Measurements from ENCODE around the gene NIPSNAP3A.

Gene NIPSNAP3A

DNA sequence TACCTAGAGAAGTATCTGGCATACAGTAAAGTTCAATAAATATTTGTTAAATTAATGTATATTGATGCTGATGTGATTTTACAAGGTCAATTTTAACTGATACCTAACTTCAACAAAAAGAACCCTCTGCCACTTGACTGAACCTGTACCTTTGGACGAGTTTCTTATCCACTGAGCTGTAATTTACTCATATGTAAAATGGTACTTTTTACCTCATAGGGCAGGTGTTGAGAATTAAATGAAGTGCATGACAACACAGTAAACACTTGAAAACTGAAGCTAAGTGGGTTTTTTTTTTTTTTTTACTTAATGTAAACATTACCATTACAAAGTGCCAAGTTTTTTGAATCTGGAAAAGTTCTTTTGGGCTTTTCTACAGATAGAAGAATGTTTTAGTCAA, 31.9 kb downstream of the NIPSNAP3A start:
- H3K36me3 Mint-ChIP-seq (ENCODE audit: insufficient read depth), result no peaks in the 10 kb centered on the region
- no peak overlapping the region for H3K4me3 Mint-ChIP-seq
- ATAC-seq (replicated peaks), result no peak
- no peak for DNase-seq
- no peaks in the 10 kb centered on the region for H3K9me3 Mint-ChIP-seq
- H3K27ac Mint-ChIP-seq, result no peak overlapping the region
- H3K27me3 Mint-ChIP-seq, result peaks cover 0 to 13% of the 10 kb centered on the region in 2 donors
- H3K4me1 Mint-ChIP-seq (ENCODE audit: low read depth in 2 of 2), result peaks cover 0 to 2% of the 10 kb centered on the region in 2 donors

DNA sequence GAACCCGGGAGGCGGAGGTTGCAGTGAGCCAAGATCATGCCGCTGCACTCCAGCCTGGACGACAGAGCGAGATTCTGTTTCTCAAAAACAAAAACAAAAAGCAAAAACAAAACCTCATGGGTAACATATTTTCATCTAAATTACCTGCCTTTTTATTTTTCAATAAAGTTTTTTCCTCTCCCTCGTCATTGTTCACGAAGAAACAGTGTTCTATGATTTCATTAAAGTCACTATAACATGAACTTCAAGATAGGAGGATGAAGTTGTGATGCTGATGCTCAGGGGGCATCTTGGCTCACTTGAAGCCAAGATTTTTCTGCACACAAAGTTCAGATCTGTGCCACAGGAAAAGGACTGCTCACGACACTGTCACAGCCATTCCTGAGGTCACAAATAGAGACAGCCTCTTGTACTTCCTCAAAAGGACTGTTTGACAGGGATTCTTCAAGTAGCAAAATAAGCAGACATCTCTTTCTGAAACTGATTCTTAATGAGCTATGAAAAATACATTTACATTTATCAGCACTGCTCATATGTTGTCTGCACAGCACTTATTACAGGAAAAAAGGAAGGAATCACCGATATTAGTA, 32.6 kb downstream of the NIPSNAP3A start:
- H3K36me3 Mint-ChIP-seq (ENCODE audit: insufficient read depth), result no peaks in the 10 kb centered on the region
- no peaks in the 10 kb centered on the region for H3K9me3 Mint-ChIP-seq
- peaks cover 0 to 13% of the 10 kb centered on the region in 2 donors for H3K27me3 Mint-ChIP-seq
- peaks cover 0 to 2% of the 10 kb centered on the region in 2 donors for H3K4me1 Mint-ChIP-seq (ENCODE audit: low read depth in 2 of 2)
- ATAC-seq (replicated peaks), result no peak
- H3K4me3 Mint-ChIP-seq, result no peak overlapping the region
- no peak overlapping the region for H3K27ac Mint-ChIP-seq
- DNase-seq, result no peak

DNA sequence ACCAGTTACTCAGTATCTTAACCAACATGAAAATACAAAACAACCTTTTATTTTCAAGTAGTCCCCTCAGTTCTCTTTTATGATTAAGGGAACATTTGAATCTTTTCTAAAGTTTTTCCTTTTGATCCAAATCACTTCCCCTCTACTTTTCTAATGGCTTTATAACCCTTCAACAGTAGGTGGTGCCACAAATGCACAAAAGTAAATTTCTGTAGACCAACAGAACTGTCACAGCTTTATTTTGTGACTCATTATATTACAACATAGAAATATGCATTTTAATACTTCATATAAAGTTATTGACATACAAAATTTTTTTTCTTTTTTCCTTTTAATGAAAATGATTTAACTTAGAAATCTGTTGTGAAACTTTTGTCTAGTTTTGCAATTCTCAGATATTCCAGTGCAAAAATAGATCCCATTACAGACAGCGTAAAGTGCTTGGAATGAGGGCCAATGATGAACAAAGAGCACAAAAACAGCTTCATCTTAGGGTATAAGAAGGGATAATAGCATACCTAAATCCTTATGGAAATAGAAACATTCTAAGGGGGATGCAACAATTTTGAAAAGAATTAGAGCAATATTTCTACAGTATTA, 33.4 kb downstream of the NIPSNAP3A start:
- peaks cover 0 to 13% of the 10 kb centered on the region in 2 donors for H3K27me3 Mint-ChIP-seq
- H3K4me3 Mint-ChIP-seq, result no peak overlapping the region
- no peak overlapping the region for H3K27ac Mint-ChIP-seq
- ATAC-seq (replicated peaks) (no peak), DNase-seq (no peak)
- peaks cover 0 to 2% of the 10 kb centered on the region in 2 donors for H3K4me1 Mint-ChIP-seq (ENCODE audit: low read depth in 2 of 2)
- no peaks in the 10 kb centered on the region for H3K36me3 Mint-ChIP-seq (ENCODE audit: insufficient read depth)
- H3K9me3 Mint-ChIP-seq, result no peaks in the 10 kb centered on the region

DNA sequence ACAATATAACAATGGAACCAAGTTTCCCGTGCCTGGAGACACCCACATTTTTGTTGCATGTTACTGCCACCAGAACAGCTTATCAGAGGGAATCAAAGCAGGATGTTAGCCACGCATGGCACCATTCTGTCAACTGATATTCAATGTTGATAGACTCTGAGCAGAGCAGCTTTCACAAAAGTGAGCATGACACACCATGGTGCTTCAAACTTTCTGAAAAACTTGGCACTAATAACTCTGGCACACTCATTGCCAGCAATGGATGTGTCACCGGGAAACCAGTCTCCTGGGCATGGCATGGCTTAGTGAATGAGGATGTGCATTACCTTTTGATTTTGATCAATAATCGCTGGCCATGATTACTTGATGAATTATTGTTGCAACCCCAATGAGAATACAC, 36.1 kb downstream of the NIPSNAP3A start:
- H3K4me1 Mint-ChIP-seq (ENCODE audit: low read depth in 2 of 2), result peaks cover 0 to 2% of the 10 kb centered on the region in 2 donors
- H3K36me3 Mint-ChIP-seq (ENCODE audit: insufficient read depth), result peaks cover 9% of the 10 kb centered on the region
- no peak overlapping the region for H3K4me3 Mint-ChIP-seq
- no peak overlapping the region for H3K27ac Mint-ChIP-seq
- H3K27me3 Mint-ChIP-seq, result peaks cover 0 to 9% of the 10 kb centered on the region in 2 donors
- no peaks in the 10 kb centered on the region for H3K9me3 Mint-ChIP-seq
- DNase-seq (no peak), ATAC-seq (replicated peaks) (no peak)

DNA sequence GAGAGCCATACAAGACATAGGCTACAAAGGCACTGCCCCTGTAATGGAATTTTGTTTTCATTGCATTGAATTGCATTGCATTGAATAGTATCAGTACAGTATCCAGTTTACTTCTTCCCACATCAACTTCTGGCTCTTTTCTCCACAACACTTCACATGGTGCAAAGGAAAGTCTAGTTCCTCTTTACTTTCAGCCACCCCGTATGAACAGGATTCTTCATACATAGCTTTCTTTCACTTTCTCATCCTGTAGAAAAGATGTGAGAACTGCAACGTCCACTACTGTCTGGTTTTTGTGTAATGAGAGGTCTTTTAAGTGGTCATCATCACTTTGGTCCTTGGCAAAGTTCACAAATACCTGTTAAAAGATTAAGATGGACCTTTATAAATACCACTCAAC, 36.6 kb downstream of the NIPSNAP3A start:
- no peaks in the 10 kb centered on the region for H3K9me3 Mint-ChIP-seq
- peaks cover 0 to 2% of the 10 kb centered on the region in 2 donors for H3K4me1 Mint-ChIP-seq (ENCODE audit: low read depth in 2 of 2)
- no peak overlapping the region for H3K27ac Mint-ChIP-seq
- no peak overlapping the region for H3K4me3 Mint-ChIP-seq
- no peak for DNase-seq
- peaks cover 11% of the 10 kb centered on the region for H3K36me3 Mint-ChIP-seq (ENCODE audit: insufficient read depth)
- ATAC-seq (replicated peaks), result no peak
- H3K27me3 Mint-ChIP-seq, result peaks cover 0 to 6% of the 10 kb centered on the region in 2 donors

DNA sequence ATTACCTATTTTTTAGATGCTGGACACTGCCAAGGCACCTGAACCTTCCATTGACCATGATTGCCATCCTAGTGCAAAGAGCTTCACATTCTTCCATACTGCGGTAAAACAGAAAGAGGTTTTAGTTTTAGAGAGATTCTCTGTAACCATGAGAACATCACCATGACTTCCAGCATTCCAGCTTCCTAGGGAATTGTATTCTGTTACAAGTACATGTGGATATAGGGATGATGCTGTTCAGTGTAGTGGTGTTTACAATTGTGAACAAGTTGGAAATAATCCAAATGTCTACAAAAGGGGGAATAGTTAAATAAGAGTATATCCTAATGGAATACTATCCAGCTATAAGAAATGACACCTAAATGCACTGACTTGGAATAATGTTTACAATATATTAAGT, 38.8 kb downstream of the NIPSNAP3A start:
- Mint-ChIP-seq H3K4me3 (no peak overlapping the region), H3K36me3 (ENCODE audit: insufficient read depth) (peaks cover 11% of the 10 kb centered on the region), H3K9me3 (no peaks in the 10 kb centered on the region), H3K27ac (no peak overlapping the region), H3K4me1 (ENCODE audit: low read depth in 2 of 2) (peaks cover 0 to 2% of the 10 kb centered on the region in 2 donors), H3K27me3 (peaks cover 0 to 6% of the 10 kb centered on the region in 2 donors)
- DNase-seq (no peak), ATAC-seq (replicated peaks) (no peak)

DNA sequence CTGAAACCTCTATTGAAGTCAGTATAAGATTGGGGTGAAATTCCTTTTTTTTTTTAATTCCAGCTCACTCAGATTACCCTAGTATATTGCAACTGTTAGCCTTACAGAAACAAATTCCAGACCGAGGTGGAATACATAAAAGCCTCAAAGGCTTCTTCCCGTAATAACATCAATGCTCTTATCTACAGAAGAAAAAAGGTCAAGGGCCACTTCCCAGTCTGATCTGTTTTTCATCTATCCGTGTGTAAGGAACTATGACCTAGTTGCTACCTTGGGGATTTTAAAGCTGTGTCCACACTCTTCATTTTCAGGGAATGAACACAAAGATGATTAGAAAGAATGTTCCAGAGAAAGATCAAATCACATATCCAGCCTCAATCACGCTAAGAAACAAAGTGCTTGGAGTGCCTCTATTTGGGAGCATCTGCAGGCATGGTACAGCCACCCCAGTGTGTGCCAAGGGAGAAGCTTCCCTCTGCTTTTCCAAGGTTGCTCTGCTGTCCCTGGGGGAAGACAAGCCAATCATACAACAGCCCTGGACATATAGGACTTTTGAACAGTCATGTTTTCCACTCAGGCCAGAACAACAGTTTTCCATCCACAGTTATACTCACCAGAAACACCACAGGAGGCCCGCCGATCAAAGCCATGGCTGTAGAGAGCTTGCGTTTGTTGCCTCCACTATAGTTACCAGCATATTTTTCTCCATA, 40.0 kb downstream of the NIPSNAP3A start:
- Mint-ChIP-seq H3K9me3 (no peaks in the 10 kb centered on the region), H3K4me3 (no peak overlapping the region), H3K27ac (no peak overlapping the region), H3K27me3 (peaks cover 0 to 12% of the 10 kb centered on the region in 2 donors), H3K36me3 (ENCODE audit: insufficient read depth) (peaks cover 11% of the 10 kb centered on the region), H3K4me1 (ENCODE audit: low read depth in 2 of 2) (peaks cover 0 to 2% of the 10 kb centered on the region in 2 donors)
- ATAC-seq (replicated peaks) (no peak), DNase-seq (no peak)

DNA sequence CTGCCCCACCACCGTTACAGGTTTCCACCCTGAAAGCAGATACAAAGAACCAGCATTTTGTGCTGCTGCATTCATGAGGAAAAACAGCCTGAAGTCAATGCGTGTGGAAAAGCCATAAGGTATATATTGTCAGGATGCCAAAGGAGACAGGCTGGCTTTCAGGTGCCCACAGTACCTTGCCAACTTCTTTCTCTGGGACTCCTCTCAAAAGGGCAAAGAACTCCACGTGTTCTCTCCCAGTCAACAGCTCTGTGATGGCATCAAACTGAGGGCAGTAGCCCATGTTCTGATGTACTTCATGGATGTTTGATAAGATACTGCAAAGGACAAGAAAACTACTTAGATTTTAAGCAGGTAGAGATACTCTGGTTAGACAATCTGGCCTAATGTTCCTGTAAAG, 40.8 kb downstream of the NIPSNAP3A start:
- peaks cover 0 to 2% of the 10 kb centered on the region in 2 donors for H3K4me1 Mint-ChIP-seq (ENCODE audit: low read depth in 2 of 2)
- H3K27me3 Mint-ChIP-seq, result peaks cover 0 to 12% of the 10 kb centered on the region in 2 donors
- no peak overlapping the region for H3K4me3 Mint-ChIP-seq
- H3K9me3 Mint-ChIP-seq, result no peaks in the 10 kb centered on the region
- no peak overlapping the region for H3K27ac Mint-ChIP-seq
- ATAC-seq (replicated peaks) (no peak), DNase-seq (no peak)
- H3K36me3 Mint-ChIP-seq (ENCODE audit: insufficient read depth), result peaks cover 19% of the 10 kb centered on the region

DNA sequence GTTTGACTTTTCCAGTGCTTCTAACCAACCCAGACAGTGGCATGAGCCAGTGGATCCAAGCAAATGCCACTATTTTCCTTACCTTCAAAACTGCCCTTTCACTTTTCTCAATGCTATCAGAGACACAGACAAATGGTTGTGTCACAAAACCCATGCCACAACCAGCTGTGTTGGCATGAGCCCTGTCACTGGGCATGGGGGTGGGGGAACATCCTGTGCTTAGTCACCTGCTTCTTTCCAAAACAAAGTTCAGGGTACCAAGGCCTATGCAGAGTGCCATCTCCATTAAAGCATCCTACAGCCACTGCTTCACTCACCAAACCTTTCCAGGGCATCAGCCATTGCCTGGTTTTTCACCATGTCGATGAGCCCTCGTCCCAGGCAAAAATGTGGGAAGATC, 46.6 kb downstream of the NIPSNAP3A start:
- H3K4me3 Mint-ChIP-seq, result no peak overlapping the region
- ATAC-seq (replicated peaks) (no peak), DNase-seq (no peak)
- no peaks in the 10 kb centered on the region for H3K9me3 Mint-ChIP-seq
- no peak overlapping the region for H3K27ac Mint-ChIP-seq
- peaks cover 19% of the 10 kb centered on the region for H3K36me3 Mint-ChIP-seq (ENCODE audit: insufficient read depth)
- H3K27me3 Mint-ChIP-seq, result peaks cover 0 to 10% of the 10 kb centered on the region in 2 donors
- H3K4me1 Mint-ChIP-seq (ENCODE audit: low read depth in 2 of 2), result no peaks in the 10 kb centered on the region

DNA sequence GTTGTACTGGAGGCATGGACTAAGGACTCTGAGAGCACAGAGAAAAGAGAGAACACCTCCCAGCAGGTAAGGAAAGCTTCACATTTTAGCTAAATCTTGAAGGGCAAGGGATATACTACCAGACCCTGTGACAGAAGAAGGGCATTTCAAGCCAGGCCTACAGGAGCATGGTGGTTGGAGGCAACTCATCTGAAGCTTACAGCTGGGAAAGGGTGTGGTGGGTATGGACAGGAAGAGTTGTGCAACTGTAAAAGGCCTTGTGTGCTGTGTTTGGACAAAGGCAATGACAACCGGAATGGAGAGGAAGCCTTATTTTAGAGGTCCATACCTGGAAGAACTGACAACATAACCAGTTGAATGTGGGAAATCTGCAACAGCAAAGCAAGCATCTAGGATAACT, 47.6 kb downstream of the NIPSNAP3A start:
- Mint-ChIP-seq H3K27me3 (peaks cover 0 to 10% of the 10 kb centered on the region in 2 donors), H3K36me3 (ENCODE audit: insufficient read depth) (peaks cover 19% of the 10 kb centered on the region), H3K4me3 (no peak overlapping the region), H3K27ac (no peak overlapping the region), H3K9me3 (no peaks in the 10 kb centered on the region), H3K4me1 (ENCODE audit: low read depth in 2 of 2) (no peaks in the 10 kb centered on the region)
- ATAC-seq (replicated peaks) (no peak), DNase-seq (no peak)

DNA sequence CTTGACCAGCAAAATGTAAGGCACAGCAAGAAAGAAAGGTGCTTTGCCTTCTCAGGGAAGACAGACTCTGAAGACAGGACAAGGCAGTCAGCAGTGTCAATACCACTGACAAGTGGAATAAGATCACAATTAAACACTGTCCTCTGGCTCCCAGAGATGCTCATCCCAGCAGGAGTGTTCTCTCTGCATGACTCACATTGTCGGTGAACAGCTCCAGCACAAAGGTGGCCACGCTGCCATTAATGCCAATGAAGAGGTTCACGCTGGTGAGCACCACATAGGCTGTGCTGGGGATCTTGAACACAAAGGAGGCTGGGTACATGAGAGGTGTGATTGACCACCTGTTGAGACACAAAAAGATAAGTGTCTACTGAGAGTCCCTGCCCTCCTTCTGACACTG, 48.4 kb downstream of the NIPSNAP3A start:
- no peak for ATAC-seq (replicated peaks)
- no peak overlapping the region for H3K4me3 Mint-ChIP-seq
- peaks cover 19% of the 10 kb centered on the region for H3K36me3 Mint-ChIP-seq (ENCODE audit: insufficient read depth)
- H3K27me3 Mint-ChIP-seq, result peaks cover 0 to 10% of the 10 kb centered on the region in 2 donors
- H3K27ac Mint-ChIP-seq, result no peak overlapping the region
- H3K4me1 Mint-ChIP-seq (ENCODE audit: low read depth in 2 of 2), result no peaks in the 10 kb centered on the region
- DNase-seq, result no peak
- H3K9me3 Mint-ChIP-seq, result no peaks in the 10 kb centered on the region

DNA sequence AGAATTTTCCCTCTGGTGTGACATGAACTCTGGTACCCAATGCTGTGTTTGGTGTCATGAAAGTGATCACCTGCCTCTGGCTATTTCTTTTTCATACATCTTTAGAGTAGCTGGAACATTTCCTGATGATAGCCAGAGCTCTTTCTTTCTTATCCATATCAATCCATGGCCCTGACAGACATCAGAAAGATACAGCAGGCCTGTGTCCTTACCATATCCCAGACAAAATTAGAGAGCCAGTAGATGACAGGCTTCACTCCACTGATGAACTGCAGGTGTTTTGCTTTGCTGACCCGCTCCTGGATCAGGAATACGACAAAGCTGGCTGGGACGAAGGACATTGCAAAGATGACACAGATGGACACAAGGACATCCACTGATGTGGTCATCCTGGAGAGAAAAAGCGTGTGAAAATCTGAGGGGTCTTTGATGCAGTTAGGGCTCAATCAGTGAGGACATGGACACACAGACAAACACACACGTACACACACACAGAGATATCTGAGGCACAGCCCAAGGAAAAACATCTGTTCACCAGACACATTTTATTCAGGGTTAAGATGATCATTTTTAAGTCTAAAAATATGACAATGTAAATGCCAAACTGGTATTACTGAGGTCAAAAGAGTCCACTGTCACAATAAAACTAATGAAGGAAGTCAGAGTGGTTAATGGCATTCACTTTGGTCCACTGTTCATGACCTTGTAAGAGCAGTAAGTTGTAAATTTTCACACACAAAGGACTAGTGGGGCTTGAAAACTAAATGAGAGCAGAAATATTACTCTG, 50.9 kb downstream of the NIPSNAP3A start:
- ATAC-seq (replicated peaks) (no peak), DNase-seq (no peak)
- Mint-ChIP-seq H3K36me3 (ENCODE audit: insufficient read depth) (peaks cover 18% of the 10 kb centered on the region), H3K4me1 (ENCODE audit: low read depth in 2 of 2) (no peaks in the 10 kb centered on the region), H3K4me3 (no peak overlapping the region), H3K27me3 (peaks cover 0 to 5% of the 10 kb centered on the region in 2 donors), H3K27ac (no peak overlapping the region), H3K9me3 (no peaks in the 10 kb centered on the region)

DNA sequence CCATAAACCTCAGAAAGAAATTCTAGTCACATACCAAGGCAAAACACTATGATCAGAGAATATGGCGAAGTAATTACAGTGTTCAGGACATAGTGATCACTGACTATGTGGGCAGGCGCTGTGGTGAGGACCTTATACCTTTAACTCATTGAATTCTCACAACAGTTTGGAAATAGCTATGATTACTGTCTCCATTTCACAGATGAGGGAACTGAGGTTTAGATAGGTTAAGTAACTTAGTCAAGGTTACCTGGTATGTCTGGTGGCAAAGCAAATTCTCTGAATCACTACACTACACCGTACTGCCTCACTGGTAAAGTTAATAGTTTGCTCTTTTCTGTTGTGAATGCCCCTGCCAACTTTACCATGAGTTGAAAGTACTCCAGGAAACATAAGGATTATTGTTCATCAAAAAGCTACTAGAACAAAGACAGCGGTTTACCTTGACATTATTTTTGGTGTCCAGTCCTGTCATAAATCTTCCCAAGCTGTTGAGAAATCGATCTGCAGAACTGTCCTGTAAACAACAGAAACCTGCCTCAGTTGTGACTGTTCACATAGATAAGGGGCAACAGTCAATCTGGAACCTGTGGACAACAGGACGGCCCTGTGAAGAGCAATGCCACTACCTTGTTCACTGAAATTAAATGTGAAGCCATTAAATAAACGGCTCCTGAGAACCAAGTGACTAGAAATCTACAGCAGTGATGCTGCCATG, 52.7 kb downstream of the NIPSNAP3A start:
- no peaks in the 10 kb centered on the region for H3K27me3 Mint-ChIP-seq
- H3K27ac Mint-ChIP-seq, result no peak overlapping the region
- ATAC-seq (replicated peaks), result no peak
- no peak for DNase-seq
- H3K4me3 Mint-ChIP-seq, result no peak overlapping the region
- H3K4me1 Mint-ChIP-seq (ENCODE audit: low read depth in 2 of 2), result no peaks in the 10 kb centered on the region
- no peaks in the 10 kb centered on the region for H3K9me3 Mint-ChIP-seq
- H3K36me3 Mint-ChIP-seq (ENCODE audit: insufficient read depth), result peaks cover 24% of the 10 kb centered on the region
